H54 (cell line): Measurements from ENCODE around the gene RARRES2.
"Not testable (repeated sequence)": the region's sequence is repeated elsewhere in the genome, so short reads cannot be mapped to it uniquely, and the experiment has no call there.

Experiments
- DNase-seq: peaks from one replicate; pipeline ENCODE4 v3.0.0; 2011; ENCODE audit warnings: low spot score, mixed read lengths; ENCODE audit not compliant: insufficient read length
- FAIRE-seq: peaks from 3 replicates; lab custom pipeline; 2011; peaks lifted over from hg19 to GRCh38; lab: Jason Lieb, UNC

Gene RARRES2

GRCh38 chr7:150297978-150298377 lies 43.5 kb downstream of the RARRES2 start:
- DNase-seq, FAIRE-seq: not testable (repeated sequence)

- DNase-seq, FAIRE-seq: not testable (repeated sequence)
Observed at GRCh38 chr7:150296802-150297201, 44.6 kb downstream of the RARRES2 start.

GRCh38 chr7:150295614-150296013 lies 45.8 kb downstream of the RARRES2 start:
- FAIRE-seq, DNase-seq: not testable (repeated sequence)

GRCh38 chr7:150295027-150295426 lies 46.4 kb downstream of the RARRES2 start:
- not testable (repeated sequence) for DNase-seq, FAIRE-seq

GRCh38 chr7:150290317-150290716 lies 51.1 kb downstream of the RARRES2 start:
- DNase-seq, FAIRE-seq: not testable (repeated sequence)

GRCh38 chr7:150288816-150289215 lies 52.6 kb downstream of the RARRES2 start:
- not testable (repeated sequence) for FAIRE-seq, DNase-seq
